A549 (cell line): ENCODE measurements around the gene CDH26. TPM values are rescaled to one million over a fixed set of nuclear protein-coding genes. Genes with fewer than 3 reads are reported as not detected.
"Not testable (repeated sequence)": the region's sequence is repeated elsewhere in the genome, so short reads cannot be mapped to it uniquely, and the experiment has no call there.

ENCODE experiments used
- ATAC-seq, 2 experiments: fragments of 200-7000 bp in 1 of 2; fragments of >200 bp in 1 of 2; cut with Nextera tagmentation in 1 of 2; cut with Tn5 transposase in 1 of 2; 3 replicates each; pipeline versions ENCODE4 v1.8.0 to v1.9.1; 2018 to 2020; ENCODE audit warnings: mild to moderate bottlenecking in 1 of 2, moderate library complexity in 1 of 2
- CTCF ChIA-PET: fragments of 300-600 bp; sonication (Branson Sonifier 250); formaldehyde crosslinking; extraction: SDS; loops from one replicate; lab custom pipeline; 2021; ENCODE audit warnings: antibody characterized with exemption, inconsistent platforms; lab: Yijun Ruan, JAX
- POLR2A ChIA-PET: fragments of 350-600 bp; formaldehyde crosslinking; extraction: SDS; loops from one replicate; lab custom pipeline; 2021; ENCODE audit warnings: antibody characterized with exemption, inconsistent platforms; lab: Yijun Ruan, JAX
- DNase-seq, 2 experiments: peaks; one replicate each; pipeline versions ENCODE4 v3.0.0 to v3.0.0-alpha.2; 2011 to 2016; ENCODE audit warnings: low read depth in 1 of 2, low spot score in 1 of 2
- FAIRE-seq: peaks from 2 replicates; lab custom pipeline; 2011; peaks lifted over from hg19 to GRCh38; lab: Jason Lieb, UNC
- H3K27ac ChIP-seq, 2 experiments: fragments of >200 bp; sonication (Bioruptor Twin); formaldehyde crosslinking; 3 replicates each; pipeline ENCODE4 v1.5.1; 2016 to 2017
- H3K4me1 ChIP-seq: fragments of >200 bp; sonication (Bioruptor Twin); formaldehyde crosslinking; 3 replicates; pipeline ENCODE4 v1.6.1; 2016
- H3K4me2 ChIP-seq: fragments of >200 bp; sonication (Bioruptor Twin); formaldehyde crosslinking; 3 replicates; pipeline ENCODE4 v1.6.1; 2016
- H3K4me3 ChIP-seq: fragments of >200 bp; sonication (Bioruptor Twin); formaldehyde crosslinking; 3 replicates; pipeline ENCODE4 v1.5.1; 2016
- H3K9me3 ChIP-seq: fragments of >200 bp; sonication (Bioruptor Twin); formaldehyde crosslinking; 3 replicates; pipeline ENCODE4 v1.6.1; 2016
- ATOH8 ChIP-seq: fragments of 250-450 bp; sonication (Bioruptor Pico); IDR thresholded peaks from 2 replicates; pipeline ENCODE4 v1.5.0; 2020; ENCODE audit warnings: low read depth, mild to moderate bottlenecking, moderate library complexity
- CHD2 ChIP-seq: fragments of 150-350 bp; IDR thresholded peaks from 2 replicates; pipeline ENCODE4 v1.6.1; 2014; ENCODE audit warnings: low read length; ENCODE audit not compliant: partially characterized antibody
- CTCF ChIP-seq: fragments of >200 bp; sonication (Bioruptor Twin); formaldehyde crosslinking; IDR thresholded peaks from 3 replicates; pipeline ENCODE4 v1.5.1; 2016
- E2F6 ChIP-seq: IDR thresholded peaks from 2 replicates; pipeline ENCODE4 v1.6.1; 2012; ENCODE audit warnings: low read depth, borderline replicate concordance
- EHF ChIP-seq: fragments of 250-450 bp; sonication (Bioruptor Pico); IDR thresholded peaks from 2 replicates; pipeline ENCODE4 v1.5.0; 2020; ENCODE audit warnings: mild to moderate bottlenecking
- FOSL2 ChIP-seq, 2 experiments: fragments of 450-650 bp in 1 of 2; fragments of >200 bp in 1 of 2; sonication (Bioruptor Twin) in 1 of 2; formaldehyde crosslinking; IDR thresholded peaks; 2 replicates each; pipeline versions ENCODE4 v1.5.0 to v1.6.1; 2016 to 2020; ENCODE audit warnings: mild to moderate bottlenecking in 1 of 2, moderate library complexity in 1 of 2
- FOXS1 ChIP-seq: fragments of 250-450 bp; sonication (Bioruptor Pico); IDR thresholded peaks from 2 replicates; pipeline ENCODE4 v1.5.0; 2020; ENCODE audit warnings: mild to moderate bottlenecking, moderate library complexity
- HOXB13 ChIP-seq: fragments of 250-450 bp; sonication (Bioruptor Pico); IDR thresholded peaks from 2 replicates; pipeline ENCODE4 v1.5.0; 2020; ENCODE audit warnings: low read depth, mild to moderate bottlenecking, moderate library complexity
- HOXB5 ChIP-seq: fragments of 250-450 bp; sonication (Bioruptor Pico); IDR thresholded peaks from 2 replicates; pipeline ENCODE4 v1.5.0; 2020; ENCODE audit warnings: mild to moderate bottlenecking, moderate library complexity
- MAFK ChIP-seq: fragments of 450-650 bp; IDR thresholded peaks from 2 replicates; pipeline ENCODE4 v1.6.1; 2014; ENCODE audit not compliant: partially characterized antibody
- MAX ChIP-seq: IDR thresholded peaks from 2 replicates; pipeline ENCODE4 v1.6.1; 2012
- RARB ChIP-seq: fragments of 250-450 bp; sonication (Bioruptor Pico); IDR thresholded peaks from 2 replicates; pipeline ENCODE4 v1.8.0; 2021; ENCODE audit warnings: mild to moderate bottlenecking, moderate library complexity
- USF2 ChIP-seq: fragments of 450-650 bp; IDR thresholded peaks from 2 replicates; pipeline ENCODE4 v1.6.1; 2014; ENCODE audit warnings: antibody characterized with exemption
- ZNF302 ChIP-seq: fragments of 250-450 bp; sonication (Bioruptor Pico); IDR thresholded peaks from 2 replicates; pipeline ENCODE4 v1.9.0; 2021; ENCODE audit warnings: inconsistent platforms, mild to moderate bottlenecking, moderate library complexity
- WGBS: methylation state at CpG from one replicate; pipeline ENCODE4 v1.1.6; 2017; ENCODE audit errors: missing lambda C conversion rate; 5-methylcytosine and 5-hydroxymethylcytosine counted together
- polyA plus RNA-seq, 4 experiments: library from polyadenylated mRNA; depleted of rRNA in 3 of 4; stranded (reverse); fragments of >200 nt; fragmentation: RNase III in 1 of 4; extraction: RNeasy Plus Mini Kit Qiagen cat#74134 plus additional on column Dnase treatment in 1 of 4; gene quantifications; 2 replicates in 3 of 4; 3 replicates in 1 of 4; pipeline ENCODE4 v1.2.3, GENCODE V29; 2011 to 2017

CDH26 gene
- polyA plus RNA-seq, 2 of the 4 experiments (the other 2 are of a cell fraction) = 0.27 to 0.57 TPM

- ChIA-PET CTCF (interaction anchor here (2.2 to 3.1 kb wide), 2 partner anchors 11 to 17 kb away, joined by 5 to 15 read pairs; no protein-coding TSS in a partner anchor), POLR2A (no interaction called here)
- DNase-seq (no peak), FAIRE-seq (no peak), ATAC-seq (no peak)
- 94% methylated on average over 8 of the region's 8 CpGs for WGBS
- Histone ChIP-seq H3K4me1 (peaks cover 24% of the 10 kb centered on the region), H3K4me2 (no peak overlapping the region), H3K27ac (peak overlapping the region; percentile 42 to 54; a peak in 4 of 6 replicates)
- TF ChIP-seq RARB (CRISPR knock-in tag) (no peak), USF2 (no peak), MAFK (no peak), CTCF (no peak), CHD2 (no peak), E2F6 (no peak), FOSL2 (IDR thresholded peaks at IDR 0.05) (no peak), FOSL2 (CRISPR knock-in tag; IDR thresholded peaks at IDR 0.05) (no peak)
- TF ChIP-seq, all 56 proteins: peak for 0
- no peaks in the 10 kb centered on the region; the same call in 2 of the 3 replicates for H3K9me3 ChIP-seq
- H3K4me3 ChIP-seq = no peak overlapping the region
Observed at GRCh38 chr20:60040471-60041162, 82.4 kb downstream of the CDH26 start.

GRCh38 chr20:60041436-60042165 lies 83.4 kb downstream of the CDH26 start:
- H3K9me3 ChIP-seq; H3K4me3 ChIP-seq; POLR2A ChIA-PET; ATAC-seq; TF ChIP-seq FOSL2 (IDR thresholded peaks at IDR 0.05): not testable (repeated sequence)
- peak; percentile 13 for FAIRE-seq
- peak in 1 of 2 experiments; percentile 76 for DNase-seq
- CTCF ChIA-PET = interaction anchor here (2.2 kb wide), 1 partner anchor 12 kb away, joined by 5 read pairs; no protein-coding TSS in a partner anchor
- peaks cover 24% of the 10 kb centered on the region for H3K4me1 ChIP-seq
- peak overlapping the region; percentile 58 to 74; a peak in 4 of 6 replicates for H3K27ac ChIP-seq
- peak overlapping the region; percentile 36 for H3K4me2 ChIP-seq
- WGBS = 20% methylated on average over 8 of the region's 8 CpGs
- peak; percentile 91; the same call in 1 of the 2 replicates for TF ChIP-seq ATOH8 (CRISPR knock-in tag)
- TF ChIP-seq HOXB5 (CRISPR knock-in tag) = peak; percentile 96
- peak; percentile 92 for TF ChIP-seq FOXS1 (CRISPR knock-in tag)
- peak; percentile 94; the same call in 1 of the 2 replicates for TF ChIP-seq EHF (CRISPR knock-in tag)
- peak; percentile 86 for TF ChIP-seq HOXB13 (CRISPR knock-in tag)
- TF ChIP-seq MAX = 0 out of 2 replicates have a peak, but pooled peaks have one; percentile 14
- TF ChIP-seq ZNF302 (CRISPR knock-in tag) = peak; percentile 97
- TF ChIP-seq FOSL2 (CRISPR knock-in tag; IDR thresholded peaks at IDR 0.05) = peak; percentile 42; the same call in 1 of the 2 replicates
- TF ChIP-seq, all 56 proteins: peak for 8; not testable (repeated sequence) for 48
